AG09309 (cell line): ENCODE measurements around the gene MINAR2.

Source experiments
- DNase-seq: peaks from one replicate; pipeline ENCODE4 v3.0.0-alpha.2; 2010; ENCODE audit warnings: low read depth
- H3K4me3 ChIP-seq: 2 replicates; pipeline ENCODE4 v1.5.1; 2011; ENCODE audit warnings: mild to moderate bottlenecking, low read depth, low read length, moderate library complexity; ENCODE audit not compliant: control insufficient read depth
- CTCF ChIP-seq: IDR thresholded peaks from 2 replicates; pipeline ENCODE4 v1.5.1; 2011; ENCODE audit warnings: mild to moderate bottlenecking, low read depth, low read length, inconsistent platforms; ENCODE audit not compliant: insufficient read depth, control insufficient read depth; ENCODE audit errors: missing control alignments

MINAR2 gene

GRCh38 chr5:129748913-129749880, 1.3 kb downstream of the MINAR2 start:
- DNase-seq = no peak
- no peak for TF ChIP-seq CTCF
- H3K4me3 ChIP-seq = no peak overlapping the region

GRCh38 chr5:129760636-129761325, 12.9 kb downstream of the MINAR2 start:
- TF ChIP-seq CTCF = no peak
- H3K4me3 ChIP-seq = no peak overlapping the region
- DNase-seq = no peak

- no peak for DNase-seq
- no peak overlapping the region for H3K4me3 ChIP-seq
- TF ChIP-seq CTCF = no peak
These were observed 15.8 kb downstream of the MINAR2 start for GRCh38 chr5:129763651-129764050.

- no peak for DNase-seq
- no peak overlapping the region for H3K4me3 ChIP-seq
- no peak for TF ChIP-seq CTCF
These were observed 18.9 kb downstream of the MINAR2 start for GRCh38 chr5:129766798-129767197.

GRCh38 chr5:129767927-129768380, 20.1 kb downstream of the MINAR2 start:
- peak; percentile 66 for DNase-seq
- TF ChIP-seq CTCF = peak; percentile 98
- no peak overlapping the region for H3K4me3 ChIP-seq

GRCh38 chr5:129768735-129769134, 20.8 kb downstream of the MINAR2 start:
- DNase-seq = no peak
- no peak overlapping the region for H3K4me3 ChIP-seq
- TF ChIP-seq CTCF = no peak
